Adrenal gland (tissue), 12 donors: Measurements from ENCODE around the gene STX19. TPM values are rescaled to one million over a fixed set of nuclear protein-coding genes. Genes with fewer than 3 reads are reported as not detected.

Experiments used
- DNase-seq, 7 donors: peaks; one replicate each; pipeline ENCODE4 v3.0.0-alpha.2; 2019 to 2020
- H3K27ac ChIP-seq, 5 donors: fragments of 200-600 bp; sonication (generic) in 4 of 5; 1 replicate in 3 of 5; 2 replicates in 2 of 5; pipeline versions ENCODE4 v1.5.1 to v1.8.0; 2016 to 2020; ENCODE audit warnings: mild to moderate bottlenecking in 1 of 5
- H3K27me3 ChIP-seq: fragments of 200-600 bp; 2 replicates; pipeline ENCODE4 v1.8.0; 2021
- H3K36me3 ChIP-seq, 2 donors: fragments of 200-600 bp; replicated peaks in 1 of 2; 1 replicate in 1 of 2; 2 replicates in 1 of 2; pipeline versions ENCODE4 v1.5.1 to v1.8.0; 2018 to 2022
- H3K4me1 ChIP-seq, 2 donors: fragments of 200-600 bp; replicated peaks in 1 of 2; 1 replicate in 1 of 2; 2 replicates in 1 of 2; pipeline versions ENCODE4 v1.5.1 to v1.8.0; 2018 to 2021
- H3K4me3 ChIP-seq, 4 donors: fragments of 200-600 bp; sonication (generic) in 3 of 4; one replicate each; pipeline ENCODE4 v1.5.1; 2016 to 2018
- H3K9me3 ChIP-seq, 3 donors: fragments of 200-600 bp; sonication (generic) in 1 of 3; replicated peaks in 1 of 3; 1 replicate in 2 of 3; 2 replicates in 1 of 3; pipeline versions ENCODE4 v1.5.1 to v1.8.0; 2016 to 2021
- POLR2A ChIP-seq, 2 donors: fragments of 450-650 bp; IDR thresholded peaks; one replicate each; pipeline ENCODE4 v1.6.1; 2017; ENCODE audit warnings: antibody characterized with exemption in 2 of 2, mild to moderate bottlenecking in 2 of 2, moderate library complexity in 1 of 2
- WGBS, 4 donors: extraction: QIAGEN DNeasy Blood & Tissue Kit in 2 of 4; methylation state at CpG; one replicate each; pipeline versions ENCODE4 v1.1.5 to v1.1.7; 2013 to 2017; 5-methylcytosine and 5-hydroxymethylcytosine counted together
- intact Hi-C, 2 donors: fragments of 100-400 bp; cut with DNase I; formaldehyde crosslinking; loops; one replicate each; pipeline versions ENCODE4 v1.14.1 to v1.15.0; 2022 to 2023
- polyA plus RNA-seq, 3 donors: library from polyadenylated mRNA; stranded (reverse); fragments of 200-250 nt in 2 of 3; fragments of 350-450 nt in 1 of 3; fragmentation: Illumina TruSeq in 1 of 3; extraction: RNeasy Lipid Tissue Mini Kit (QIAGEN cat#74804) in 1 of 3; gene quantifications; one replicate each; pipeline ENCODE4 v1.2.3, GENCODE V29; 2013 to 2014
- total RNA-seq, 9 donors: library from RNA; depleted of rRNA in 4 of 9; stranded (reverse); fragments of >200 nt in 4 of 9; fragments of 120-200 nt in 1 of 9; fragmentation: NEBNext Ultra II Directional in 1 of 9; extraction: Animal tissue kit (Norgen Biotek cat#: 25700) in 1 of 9; gene quantifications; one replicate each; pipeline versions ENCODE4 v1.1.0 to v1.2.4, GENCODE V29; 2013 to 2023
- TF ChIP-seq, protein P1 (sequence below), 6 experiments: fragments of 450-650 bp in 4 of 6; fragments of 200-600 bp in 2 of 6; sonication (generic) in 1 of 6; IDR thresholded peaks; 1 replicate in 5 of 6; 2 replicates in 1 of 6; pipeline versions ENCODE4 v1.5.1 to v1.8.0; 2016 to 2021; ENCODE audit warnings: antibody characterized with exemption in 6 of 6, mild to moderate bottlenecking in 2 of 6, moderate library complexity in 1 of 6
- donor health status: healthy with polysubstance abuse.
- donor health status: Bipolar disorder and iron deficiency.
- donor health status: DM: yes; HTN: yes; CAD: no.
- donor health status: DM: no; HTN: no; CAD: no.
- donor health status: DM: no; HTN: no; CAD: no.
- donor health status: DM: yes; HTN: yes; CAD: no.

The STX19 gene
- total and polyA plus RNA-seq, 12 donors = 0.07 to 0.26 (median 0.18) TPM; not detected in 8

DNA sequence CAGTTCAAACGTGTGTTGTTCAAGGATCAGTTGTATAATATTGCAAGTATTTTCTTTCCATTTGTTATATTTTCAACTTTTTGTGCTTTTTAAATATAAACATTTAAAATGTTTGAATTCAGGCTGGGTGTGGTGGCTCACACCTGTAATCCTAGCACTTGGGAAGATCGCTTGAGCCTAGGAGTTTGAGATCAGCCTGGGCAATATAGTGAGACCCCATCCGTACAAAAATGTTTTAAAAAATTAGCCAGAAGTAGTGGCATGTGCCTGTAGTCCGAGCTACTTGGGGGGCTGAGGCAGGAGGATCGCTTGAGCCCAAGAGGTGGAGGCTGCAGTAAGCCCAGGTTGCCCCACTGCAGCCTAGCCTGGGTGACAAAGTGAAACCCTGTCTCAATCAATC lies 43.8 kb downstream of the STX19 start:
- Histone ChIP-seq H3K27ac (no peak overlapping the region), H3K4me1 (peaks cover 0 to 7% of the 10 kb centered on the region in 2 donors), H3K4me3 (no peak overlapping the region), H3K36me3 (no peaks in the 10 kb centered on the region), H3K9me3 (no peaks in the 10 kb centered on the region), H3K27me3 (no peaks in the 10 kb centered on the region)
- no peak for DNase-seq
- TF ChIP-seq POLR2A (IDR thresholded peaks at IDR 0.05) = no peak
- TF ChIP-seq, protein P1, sequence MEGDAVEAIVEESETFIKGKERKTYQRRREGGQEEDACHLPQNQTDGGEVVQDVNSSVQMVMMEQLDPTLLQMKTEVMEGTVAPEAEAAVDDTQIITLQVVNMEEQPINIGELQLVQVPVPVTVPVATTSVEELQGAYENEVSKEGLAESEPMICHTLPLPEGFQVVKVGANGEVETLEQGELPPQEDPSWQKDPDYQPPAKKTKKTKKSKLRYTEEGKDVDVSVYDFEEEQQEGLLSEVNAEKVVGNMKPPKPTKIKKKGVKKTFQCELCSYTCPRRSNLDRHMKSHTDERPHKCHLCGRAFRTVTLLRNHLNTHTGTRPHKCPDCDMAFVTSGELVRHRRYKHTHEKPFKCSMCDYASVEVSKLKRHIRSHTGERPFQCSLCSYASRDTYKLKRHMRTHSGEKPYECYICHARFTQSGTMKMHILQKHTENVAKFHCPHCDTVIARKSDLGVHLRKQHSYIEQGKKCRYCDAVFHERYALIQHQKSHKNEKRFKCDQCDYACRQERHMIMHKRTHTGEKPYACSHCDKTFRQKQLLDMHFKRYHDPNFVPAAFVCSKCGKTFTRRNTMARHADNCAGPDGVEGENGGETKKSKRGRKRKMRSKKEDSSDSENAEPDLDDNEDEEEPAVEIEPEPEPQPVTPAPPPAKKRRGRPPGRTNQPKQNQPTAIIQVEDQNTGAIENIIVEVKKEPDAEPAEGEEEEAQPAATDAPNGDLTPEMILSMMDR (IDR thresholded peaks at IDR 0.05) = no peak
- intact Hi-C loops = no loop called here
- 88 to 95% (median 94%) methylated on average over 5 of the region's 5 CpGs for WGBS, 4 donors

DNA sequence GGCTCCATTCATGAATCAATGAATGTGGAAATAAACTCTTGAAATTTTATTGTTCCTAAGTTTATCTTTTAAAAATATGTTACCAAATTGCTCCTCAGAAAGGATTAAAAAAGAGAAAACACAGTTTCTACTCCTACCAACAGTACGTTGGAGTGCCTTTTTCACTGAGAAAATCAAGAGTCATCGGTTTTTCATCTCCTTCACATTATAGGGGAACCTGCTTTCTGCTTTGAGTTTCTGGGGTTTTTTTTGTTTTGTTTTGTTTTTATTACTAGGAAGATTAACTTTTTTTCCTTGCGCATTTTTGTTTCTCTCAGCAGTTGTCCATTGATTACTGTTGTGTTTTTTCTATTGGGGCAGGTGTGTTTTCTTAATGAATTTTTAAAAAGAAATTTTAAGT lies 45.0 kb downstream of the STX19 start:
- TF ChIP-seq, protein P1 (IDR thresholded peaks at IDR 0.05) = no peak
- TF ChIP-seq POLR2A (IDR thresholded peaks at IDR 0.05) = no peak
- no peak overlapping the region for H3K27ac ChIP-seq
- H3K4me3 ChIP-seq = no peak overlapping the region
- DNase-seq = no peak
- WGBS, 4 donors = 93 to 97% (median 95%) methylated on average over 3 of the region's 3 CpGs
- H3K27me3 ChIP-seq = no peaks in the 10 kb centered on the region
- intact Hi-C loops = no loop called here
- H3K9me3 ChIP-seq = no peaks in the 10 kb centered on the region
- peaks cover 0 to 7% of the 10 kb centered on the region in 2 donors for H3K4me1 ChIP-seq
- H3K36me3 ChIP-seq = no peaks in the 10 kb centered on the region

DNA sequence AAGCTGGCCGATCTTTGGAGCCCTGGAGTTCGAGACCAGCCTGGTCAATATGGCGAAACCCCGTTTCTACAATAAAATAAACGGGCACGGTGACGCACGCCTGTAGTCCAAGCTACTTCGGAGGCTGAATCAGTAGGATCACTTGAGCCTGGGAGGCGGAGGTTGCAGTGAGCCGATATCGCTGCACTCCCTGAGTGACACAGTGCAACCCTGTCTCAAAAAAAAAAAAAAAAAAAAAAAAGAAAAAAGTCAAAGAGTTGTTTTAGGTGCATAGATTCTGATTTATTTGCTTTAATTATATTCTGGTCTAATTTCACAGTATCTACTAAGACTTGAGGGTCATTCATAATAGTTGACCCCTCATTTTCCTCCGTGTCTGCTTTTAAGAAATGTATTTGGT lies 46.7 kb downstream of the STX19 start:
- WGBS, 4 donors = 96 to 97% (median 97%) methylated on average over 13 of the region's 13 CpGs
- H3K4me3 ChIP-seq = no peak overlapping the region
- DNase-seq = no peak
- H3K9me3 ChIP-seq = no peaks in the 10 kb centered on the region
- intact Hi-C loops = no loop called here
- H3K27me3 ChIP-seq = no peaks in the 10 kb centered on the region
- TF ChIP-seq, protein P1 (IDR thresholded peaks at IDR 0.05) = no peak
- TF ChIP-seq POLR2A (IDR thresholded peaks at IDR 0.05) = no peak
- peaks cover 0 to 7% of the 10 kb centered on the region in 2 donors for H3K4me1 ChIP-seq
- H3K27ac ChIP-seq = no peak overlapping the region
- no peaks in the 10 kb centered on the region for H3K36me3 ChIP-seq

DNA sequence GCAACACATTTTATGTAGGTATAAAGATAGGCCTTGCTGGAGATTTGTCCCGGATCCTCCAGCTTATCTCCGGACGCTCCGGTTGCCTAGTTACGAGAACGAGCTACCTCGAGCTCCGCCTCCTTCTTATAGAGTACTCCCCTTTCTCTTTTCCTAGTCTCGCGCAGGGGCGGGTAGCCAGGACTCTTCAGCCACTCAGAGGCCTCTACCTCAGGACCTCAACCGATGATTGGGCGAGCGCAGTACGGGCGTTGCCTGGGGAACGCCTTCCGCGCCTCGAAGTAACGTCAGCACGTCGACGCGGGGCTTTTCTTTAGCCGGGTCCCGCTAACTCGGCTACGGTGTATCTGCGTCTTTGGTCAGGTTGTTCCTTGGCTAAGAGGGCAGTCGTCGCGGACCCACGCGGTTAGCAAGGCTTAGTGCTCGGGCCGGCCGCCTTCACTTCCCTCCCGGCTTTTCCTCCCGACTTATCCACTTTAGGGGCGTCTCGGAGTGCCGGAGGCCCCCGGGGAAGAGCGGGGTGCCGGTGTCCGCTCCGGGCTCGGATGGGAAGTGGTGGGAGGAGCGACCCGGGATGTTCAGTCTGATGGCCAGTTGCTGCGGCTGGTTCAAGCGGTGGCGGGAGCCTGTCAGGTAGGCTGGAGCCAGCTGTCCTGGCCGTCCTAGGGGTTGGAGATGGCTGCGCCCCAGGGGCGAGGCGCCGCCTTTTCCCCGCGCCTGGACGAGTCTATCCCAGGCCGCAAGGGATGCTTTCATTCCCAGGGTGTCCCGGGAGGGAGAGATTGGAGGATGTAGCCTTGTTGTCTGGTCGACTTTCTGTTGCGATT lies 48.3 kb downstream of the STX19 start, which contains the start of gene ARL13B:
Gene ARL13B, plus strand, starts transcription at position 306 of the 827 bp plus-strand sequence. Its CDS starts 269 bp downstream, at position 575.
- 0 to 1% (median 0%) methylated on average over 21 to 66 of the region's 66 CpGs for WGBS, 4 donors
- Histone ChIP-seq H3K27ac (peak within 1 kb of the TSS; percentile 87 to 98 (median 90)), H3K27me3 (no peaks in the 10 kb centered on the region), H3K36me3 (no peaks in the 10 kb centered on the region), H3K4me1 (peaks cover 0 to 7% of the 10 kb centered on the region in 2 donors), H3K9me3 (no peaks in the 10 kb centered on the region), H3K4me3 (peak within 1 kb of the TSS; percentile 67 to 89 (median 82))
- intact Hi-C loops = no loop called here
- TF ChIP-seq POLR2A (IDR thresholded peaks at IDR 0.05) = peak; percentile 60 to 87
- TF ChIP-seq, protein P1 (IDR thresholded peaks at IDR 0.05) = no peak
- DNase-seq = peak; percentile 97 to 100 (median 99)
